Renal cortical epithelial cell (primary cell): ENCODE measurements around the gene ZCCHC8. TPM values are rescaled to one million over a fixed set of nuclear protein-coding genes. Genes with fewer than 3 reads are reported as not detected.
A peak's percentile ranks its signal among the peaks of the same experiment; 100 is the strongest.
"Not testable (repeated sequence)": the region's sequence is repeated elsewhere in the genome, so short reads cannot be mapped to it uniquely, and the experiment has no call there.

ENCODE experiments used
- DNase-seq: peaks from one replicate; pipeline ENCODE4 v3.0.0-alpha.2; 2011; ENCODE audit warnings: low read depth
- total RNA-seq: library from RNA; depleted of rRNA; stranded (reverse); fragments of >200 nt; gene quantifications from 2 replicates; pipeline ENCODE4 v1.2.3, GENCODE V29; 2014

The ZCCHC8 gene
- total RNA-seq, 1 donor from 2014 or later = 27.2 TPM

- no peak for DNase-seq
Observed at GRCh38 chr12:122508163-122508562, 7.4 kb upstream of the ZCCHC8 start.

GRCh38 chr12:122506393-122506938, 5.7 kb upstream of the ZCCHC8 start:
- no peak for DNase-seq

GRCh38 chr12:122505419-122506051, 4.8 kb upstream of the ZCCHC8 start:
- no peak for DNase-seq

- no peak for DNase-seq
Observed at GRCh38 chr12:122503783-122504590, 3.3 kb upstream of the ZCCHC8 start.

GRCh38 chr12:122503147-122503751, 2.5 kb upstream of the ZCCHC8 start:
- no peak for DNase-seq

GRCh38 chr12:122501489-122501989, 807 bp upstream of the ZCCHC8 start:
- DNase-seq = no peak

GRCh38 chr12:122499991-122500684, 594 bp downstream of the ZCCHC8 start:
- peak; percentile 50 for DNase-seq

- DNase-seq = no peak
Observed at GRCh38 chr12:122495258-122495657, 5.5 kb downstream of the ZCCHC8 start.

GRCh38 chr12:122493222-122493621, 7.5 kb downstream of the ZCCHC8 start:
- not testable (repeated sequence) for DNase-seq

GRCh38 chr12:122491991-122492390, 8.7 kb downstream of the ZCCHC8 start:
- no peak for DNase-seq

- no peak for DNase-seq
Observed at GRCh38 chr12:122489038-122489437, 11.7 kb downstream of the ZCCHC8 start.

- DNase-seq = not testable (repeated sequence)
Observed at GRCh38 chr12:122487807-122488206, 12.9 kb downstream of the ZCCHC8 start.

- DNase-seq = peak; percentile 55
Observed at GRCh38 chr12:122486805-122487426, 13.8 kb downstream of the ZCCHC8 start.

GRCh38 chr12:122486360-122486759, 14.4 kb downstream of the ZCCHC8 start:
- peak; percentile 61 for DNase-seq

GRCh38 chr12:122484385-122484784, 16.3 kb downstream of the ZCCHC8 start:
- not testable (repeated sequence) for DNase-seq

GRCh38 chr12:122483969-122484368, 16.8 kb downstream of the ZCCHC8 start:
- no peak for DNase-seq

GRCh38 chr12:122481861-122482260, 18.9 kb downstream of the ZCCHC8 start:
- no peak for DNase-seq

- no peak for DNase-seq
Observed at GRCh38 chr12:122480753-122481152, 20.0 kb downstream of the ZCCHC8 start.

GRCh38 chr12:122474324-122474716, 26.4 kb downstream of the ZCCHC8 start:
- no peak for DNase-seq

- no peak for DNase-seq
Observed at GRCh38 chr12:122473543-122474323, 27.0 kb downstream of the ZCCHC8 start.
